ENCODE results near the gene ROR2.

GRCh38 chr9:91682806-91683205 is 267.2 kb downstream of the ROR2 start:
- TF ChIP-seq RAD21 (IDR thresholded peaks at IDR 0.05; ENCODE audit: low read depth), result no peak
- no peak for TF ChIP-seq ZBTB7A (IDR thresholded peaks at IDR 0.05; ENCODE audit: low read depth)
- TF ChIP-seq TAF1 (IDR thresholded peaks at IDR 0.05; ENCODE audit: low read depth), result no peak
- TF ChIP-seq EGR1 (IDR thresholded peaks at IDR 0.05), result no peak
- TF ChIP-seq TEAD4 (IDR thresholded peaks at IDR 0.05), result no peak
- TF ChIP-seq MAX (IDR thresholded peaks at IDR 0.05), result no peak
- TF ChIP-seq REST (IDR thresholded peaks at IDR 0.05; ENCODE audit: low read depth), result no peak
- TF ChIP-seq CEBPB (IDR thresholded peaks at IDR 0.05), result no peak
- no peak for TF ChIP-seq TCF12 (IDR thresholded peaks at IDR 0.05; ENCODE audit: low read depth)
- TF ChIP-seq FOXM1 (IDR thresholded peaks at IDR 0.05; ENCODE audit: borderline replicate concordance, low read depth), result no peak
- no peak for TF ChIP-seq EP300 (IDR thresholded peaks at IDR 0.05; ENCODE audit: borderline replicate concordance)

Data from Ishikawa (cell line).